Smooth muscle cell (in vitro differentiated cells): ENCODE data around the gene YAE1. TPM values are rescaled to one million over a fixed set of nuclear protein-coding genes. Genes with fewer than 3 reads are reported as not detected.

Experiments
- DNase-seq: peaks from one replicate; lab custom pipeline; 2025; ENCODE audit not compliant: unreplicated experiment; lab: John Stamatoyannopoulos, UW
- H2AFZ ChIP-seq: fragments of 200-600 bp; sonication (generic); 2 replicates; pipeline ENCODE4 v1.6.0; 2016; ENCODE audit warnings: antibody characterized with exemption, low read depth, mild to moderate bottlenecking
- H3F3A ChIP-seq: fragments of 200-600 bp; sonication (generic); 2 replicates; pipeline ENCODE4 v1.6.0; 2017; ENCODE audit warnings: antibody characterized with exemption, low read depth
- H3K27ac ChIP-seq: fragments of 200-600 bp; sonication (generic); 2 replicates; pipeline ENCODE4 v1.5.1; 2016; ENCODE audit warnings: low read depth, mild to moderate bottlenecking
- H3K27me3 ChIP-seq: fragments of 200-600 bp; sonication (generic); 2 replicates; pipeline ENCODE4 v1.6.1; 2016; ENCODE audit warnings: low read depth, mild to moderate bottlenecking
- H3K36me3 ChIP-seq: fragments of 200-600 bp; sonication (generic); 2 replicates; pipeline ENCODE4 v1.5.1; 2016; ENCODE audit warnings: low read depth
- H3K4me1 ChIP-seq: fragments of 200-600 bp; sonication (generic); 2 replicates; pipeline ENCODE4 v1.5.1; 2016; ENCODE audit warnings: low read depth
- H3K4me2 ChIP-seq: fragments of 200-600 bp; sonication (generic); 2 replicates; pipeline ENCODE4 v1.6.0; 2016; ENCODE audit warnings: mild to moderate bottlenecking
- H3K4me3 ChIP-seq: fragments of 200-600 bp; sonication (generic); 2 replicates; pipeline ENCODE4 v1.5.1; 2016; ENCODE audit warnings: mild to moderate bottlenecking
- H3K79me2 ChIP-seq: fragments of 200-600 bp; sonication (generic); 2 replicates; pipeline ENCODE4 v1.6.0; 2016; ENCODE audit warnings: low read depth, mild to moderate bottlenecking
- H3K9ac ChIP-seq: fragments of 200-600 bp; sonication (generic); 2 replicates; pipeline ENCODE4 v1.6.0; 2016; ENCODE audit warnings: low read depth
- H3K9me3 ChIP-seq: fragments of 200-600 bp; sonication (generic); replicated peaks from 2 replicates; pipeline ENCODE4 v1.5.1; 2016; ENCODE audit warnings: low read depth
- H4K20me1 ChIP-seq: fragments of 200-600 bp; sonication (generic); 2 replicates; pipeline ENCODE4 v1.6.0; 2016; ENCODE audit warnings: low read depth
- CTCF ChIP-seq: fragments of 200-600 bp; sonication (generic); IDR thresholded peaks from 2 replicates; pipeline ENCODE4 v1.5.1; 2017; ENCODE audit warnings: borderline replicate concordance, mild to moderate bottlenecking, antibody characterized with exemption; ENCODE audit not compliant: insufficient read depth, poor library complexity, severe bottlenecking
- WGBS: methylation state at CpG from one replicate; pipeline ENCODE4 v1.1.7; 2016; ENCODE audit warnings: low lambda C conversion rate; 5-methylcytosine and 5-hydroxymethylcytosine counted together
- polyA plus RNA-seq: library from polyadenylated mRNA; unstranded; fragments of >200 nt; fragmentation: Nextera tagmentation; extraction: Ambion mirVana; gene quantifications from 2 replicates; pipeline ENCODE4 v1.2.1, GENCODE V29; 2016
- total RNA-seq: library from RNA; depleted of rRNA; stranded (reverse); fragments of >200 nt; gene quantifications from 2 replicates; pipeline ENCODE4 v1.2.3, GENCODE V29; 2014

YAE1 gene
- total and polyA plus RNA-seq, 2 experiments from 2014 or later: 28.3 to 32.5 TPM

- Histone ChIP-seq H3K27me3 (no peaks in the 10 kb centered on the region), H3K9me3 (no peaks in the 10 kb centered on the region), H3K36me3 (no peaks in the 10 kb centered on the region), H3K9ac (no peak overlapping the region), H3F3A (no peaks in the 10 kb centered on the region), H3K4me3 (no peak overlapping the region), H3K79me2 (no peaks in the 10 kb centered on the region), H4K20me1 (no peaks in the 10 kb centered on the region), H3K4me1 (peaks cover 8% of the 10 kb centered on the region), H3K4me2 (no peak overlapping the region), H2AFZ (no peak overlapping the region), H3K27ac (no peak overlapping the region)
- no peak for TF ChIP-seq CTCF
- 53% methylated on average over 3 of the region's 3 CpGs for WGBS
- DNase-seq: no peak
Observed at GRCh38 chr7:39608278-39608677, 42.1 kb downstream of the YAE1 start.

- no peak for TF ChIP-seq CTCF
- Histone ChIP-seq H3K9ac (no peak overlapping the region), H3K27ac (no peak overlapping the region), H3K9me3 (no peaks in the 10 kb centered on the region), H2AFZ (peak overlapping the region; percentile 68), H3K4me1 (peaks cover 8% of the 10 kb centered on the region), H3K4me2 (peak overlapping the region; percentile 87), H3K79me2 (no peaks in the 10 kb centered on the region), H3K4me3 (peak overlapping the region; percentile 37), H3F3A (no peaks in the 10 kb centered on the region), H3K27me3 (no peaks in the 10 kb centered on the region), H3K36me3 (no peaks in the 10 kb centered on the region), H4K20me1 (no peaks in the 10 kb centered on the region)
- DNase-seq: no peak
- WGBS: 16% methylated on average over 27 of the region's 36 CpGs
Observed at GRCh38 chr7:39609113-39609934, 43.1 kb downstream of the YAE1 start.

- no peak for DNase-seq
- H3F3A ChIP-seq: no peaks in the 10 kb centered on the region
- WGBS: 88% methylated on average over 5 of the region's 5 CpGs
- H2AFZ ChIP-seq: peak overlapping the region; percentile 68
- no peaks in the 10 kb centered on the region for H3K27me3 ChIP-seq
- TF ChIP-seq CTCF: no peak
- H3K36me3 ChIP-seq: no peaks in the 10 kb centered on the region
- H3K9me3 ChIP-seq: no peaks in the 10 kb centered on the region
- H3K4me2 ChIP-seq: peak overlapping the region; percentile 87
- no peak overlapping the region for H3K27ac ChIP-seq
- peaks cover 8% of the 10 kb centered on the region for H3K4me1 ChIP-seq
- H3K79me2 ChIP-seq: no peaks in the 10 kb centered on the region
- H3K4me3 ChIP-seq: peak overlapping the region; percentile 37
- no peak overlapping the region for H3K9ac ChIP-seq
- no peaks in the 10 kb centered on the region for H4K20me1 ChIP-seq
Observed at GRCh38 chr7:39609935-39610263, 43.7 kb downstream of the YAE1 start.

GRCh38 chr7:39613577-39613976, 47.4 kb downstream of the YAE1 start:
- H3K27ac ChIP-seq: no peak overlapping the region
- H3K9ac ChIP-seq: no peak overlapping the region
- H3K4me3 ChIP-seq: no peak overlapping the region
- no peaks in the 10 kb centered on the region for H3K9me3 ChIP-seq
- no peak overlapping the region for H2AFZ ChIP-seq
- peaks cover 7% of the 10 kb centered on the region for H3K4me1 ChIP-seq
- H3K4me2 ChIP-seq: no peak overlapping the region
- no peaks in the 10 kb centered on the region for H3F3A ChIP-seq
- WGBS: 86% methylated on average over 4 of the region's 4 CpGs
- DNase-seq: no peak
- H3K36me3 ChIP-seq: no peaks in the 10 kb centered on the region
- H4K20me1 ChIP-seq: no peaks in the 10 kb centered on the region
- H3K79me2 ChIP-seq: no peaks in the 10 kb centered on the region
- TF ChIP-seq CTCF: no peak
- H3K27me3 ChIP-seq: no peaks in the 10 kb centered on the region
